Activated CD4-positive, CD25-positive, alpha-beta regulatory T cell (primary cell): Measurements from ENCODE around the gene CWC27.
"Not testable (repeated sequence)": the region's sequence is repeated elsewhere in the genome, so short reads cannot be mapped to it uniquely, and the experiment has no call there.

Experiments
- DNase-seq, 4 experiments: peaks; one replicate each; lab custom pipeline; 2025; lab: John Stamatoyannopoulos, UW

CWC27 gene

GRCh38 chr5:64923151-64923685, 154.5 kb downstream of the CWC27 start:
- no peak for DNase-seq

- DNase-seq: no peak
Measured at GRCh38 chr5:64925123-64925522, 156.4 kb downstream of the CWC27 start.

- DNase-seq: no peak
Measured at GRCh38 chr5:64929833-64930232, 161.1 kb downstream of the CWC27 start.

GRCh38 chr5:64930672-64931318, 162.1 kb downstream of the CWC27 start:
- DNase-seq: no peak

- not testable (repeated sequence) for DNase-seq
Measured at GRCh38 chr5:64939422-64939771, 170.7 kb downstream of the CWC27 start.

GRCh38 chr5:64939772-64940510, 171.2 kb downstream of the CWC27 start:
- no peak for DNase-seq

- no peak for DNase-seq
Measured at GRCh38 chr5:64942460-64942859, 173.7 kb downstream of the CWC27 start.

- no peak for DNase-seq
Measured at GRCh38 chr5:64944868-64945267, 176.1 kb downstream of the CWC27 start.

GRCh38 chr5:64947031-64947430, 178.3 kb downstream of the CWC27 start:
- no peak for DNase-seq

GRCh38 chr5:64947801-64948200, 179.1 kb downstream of the CWC27 start:
- DNase-seq: no peak

GRCh38 chr5:64949331-64949730, 180.6 kb downstream of the CWC27 start:
- DNase-seq: no peak

- no peak for DNase-seq
Measured at GRCh38 chr5:64952951-64953673, 184.4 kb downstream of the CWC27 start.

GRCh38 chr5:64954518-64954917, 185.8 kb downstream of the CWC27 start:
- no peak for DNase-seq

GRCh38 chr5:64958757-64959391, 190.1 kb downstream of the CWC27 start:
- DNase-seq: no peak

GRCh38 chr5:64963278-64963677, 194.5 kb downstream of the CWC27 start:
- no peak for DNase-seq

- DNase-seq: no peak
Measured at GRCh38 chr5:64968591-64969110, 199.9 kb downstream of the CWC27 start.

- no peak for DNase-seq
Measured at GRCh38 chr5:64969578-64969977, 200.8 kb downstream of the CWC27 start.

GRCh38 chr5:64971513-64971912, 202.8 kb downstream of the CWC27 start:
- DNase-seq: no peak

- DNase-seq: no peak
Measured at GRCh38 chr5:64971990-64972389, 203.3 kb downstream of the CWC27 start.

GRCh38 chr5:64972591-64972990, 203.9 kb downstream of the CWC27 start:
- DNase-seq: no peak

- no peak for DNase-seq
Measured at GRCh38 chr5:64973215-64973614, 204.5 kb downstream of the CWC27 start.

GRCh38 chr5:64977779-64978178, 209.0 kb downstream of the CWC27 start:
- no peak for DNase-seq
